ENCODE data around the gene KSR2. TPM values are rescaled to one million over a fixed set of nuclear protein-coding genes. Genes with fewer than 3 reads are reported as not detected.
"Not testable (repeated sequence)": the region's sequence is repeated elsewhere in the genome, so short reads cannot be mapped to it uniquely, and the experiment has no call there.

Gene KSR2
- total RNA-seq, 1 donor from 2014 or later = not detected

- no peak for TF ChIP-seq CTCF (IDR thresholded peaks at IDR 0.05; ENCODE audit: borderline replicate concordance)
- intact Hi-C loops (cut with micrococcal nuclease) = no loop called here
- Histone ChIP-seq H3K27me3 (ENCODE audit: low read depth) (peaks cover 65% of the 10 kb centered on the region), H3K4me1 (no peaks in the 10 kb centered on the region), H3K9me3 (replicated peaks) (no peaks in the 10 kb centered on the region), H3K4me3 (no peak overlapping the region), H3K36me3 (no peaks in the 10 kb centered on the region), H3K27ac (replicated peaks) (no peak overlapping the region)
- no peak for DNase-seq
These were observed 103.3 kb downstream of the KSR2 start for GRCh38 chr12:117865505-117865904.

- Histone ChIP-seq H3K4me3 (no peak overlapping the region), H3K27ac (replicated peaks) (no peak overlapping the region), H3K4me1 (no peaks in the 10 kb centered on the region), H3K27me3 (ENCODE audit: low read depth) (peaks cover 71% of the 10 kb centered on the region), H3K9me3 (replicated peaks) (no peaks in the 10 kb centered on the region), H3K36me3 (no peaks in the 10 kb centered on the region)
- intact Hi-C loops (cut with micrococcal nuclease) = no loop called here
- TF ChIP-seq CTCF (IDR thresholded peaks at IDR 0.05; ENCODE audit: borderline replicate concordance) = no peak
- no peak for DNase-seq
These were observed 105.6 kb downstream of the KSR2 start for GRCh38 chr12:117863002-117863709.

DNA sequence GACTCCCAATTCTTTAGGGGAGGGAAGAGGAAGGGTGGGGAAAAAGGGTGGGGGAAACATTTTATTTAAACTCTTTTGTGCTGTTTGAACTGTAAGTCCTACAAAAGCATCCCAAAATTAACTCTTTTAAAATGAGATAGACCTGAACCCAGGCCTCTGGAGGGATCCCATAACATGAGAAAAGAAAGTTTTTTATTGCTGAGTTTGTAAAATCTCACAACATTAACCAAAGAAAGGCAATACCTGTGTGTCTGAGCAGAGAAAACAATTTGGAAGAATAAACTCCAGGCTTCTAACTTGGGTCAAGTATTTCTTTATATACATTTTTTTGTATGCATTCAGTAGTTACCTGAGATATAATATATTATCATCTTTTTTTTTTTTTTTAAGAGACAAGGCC, 107.1 kb downstream of the KSR2 start:
- H3K27ac ChIP-seq (replicated peaks) = no peak overlapping the region
- peaks cover 73% of the 10 kb centered on the region for H3K27me3 ChIP-seq (ENCODE audit: low read depth)
- H3K4me1 ChIP-seq = no peaks in the 10 kb centered on the region
- no peak for DNase-seq
- H3K36me3 ChIP-seq = no peaks in the 10 kb centered on the region
- intact Hi-C loops (cut with micrococcal nuclease) = no loop called here
- no peaks in the 10 kb centered on the region for H3K9me3 ChIP-seq (replicated peaks)
- no peak for TF ChIP-seq CTCF (IDR thresholded peaks at IDR 0.05; ENCODE audit: borderline replicate concordance)
- no peak overlapping the region for H3K4me3 ChIP-seq

GRCh38 chr12:117860787-117861290, 108.0 kb downstream of the KSR2 start:
- H3K9me3 ChIP-seq (replicated peaks); intact Hi-C loops (cut with micrococcal nuclease); H3K27ac ChIP-seq (replicated peaks); H3K4me1 ChIP-seq; DNase-seq; H3K4me3 ChIP-seq; H3K36me3 ChIP-seq: not testable (repeated sequence)
- H3K27me3 ChIP-seq (ENCODE audit: low read depth) = peaks cover 75% of the 10 kb centered on the region

DNA sequence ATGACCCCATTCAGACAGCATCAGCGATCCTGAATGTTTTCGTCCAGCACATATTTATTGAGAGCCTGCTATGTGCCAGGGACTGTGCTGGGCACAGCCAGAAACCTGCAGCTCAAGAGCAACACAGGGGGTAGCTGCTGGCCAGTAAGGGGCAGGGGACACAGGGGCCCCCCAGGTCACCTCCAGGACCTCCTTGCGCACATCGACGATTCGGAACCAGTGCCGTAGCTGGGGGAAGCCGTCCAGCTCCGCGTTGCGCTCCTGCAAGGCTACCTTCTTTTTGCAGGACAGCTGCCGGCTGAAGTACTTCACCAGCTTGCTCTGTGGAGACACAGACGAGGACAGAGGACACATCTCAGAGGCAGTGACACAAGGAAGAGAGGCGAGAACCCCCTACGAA, 108.7 kb downstream of the KSR2 start:
- no peak for TF ChIP-seq CTCF (IDR thresholded peaks at IDR 0.05; ENCODE audit: borderline replicate concordance)

More for the DNA sequence above, 108.7 kb downstream of the KSR2 start:
- intact Hi-C loops (cut with micrococcal nuclease) = no loop called here
- no peaks in the 10 kb centered on the region for H3K4me1 ChIP-seq
- no peak overlapping the region for H3K4me3 ChIP-seq
- H3K27ac ChIP-seq (replicated peaks) = no peak overlapping the region
- peaks cover 75% of the 10 kb centered on the region for H3K27me3 ChIP-seq (ENCODE audit: low read depth)
- no peak for DNase-seq
- no peaks in the 10 kb centered on the region for H3K9me3 ChIP-seq (replicated peaks)
- no peaks in the 10 kb centered on the region for H3K36me3 ChIP-seq
